Activated gamma-delta T cell (primary cell): ENCODE results near the gene SDK1.
"Not testable (repeated sequence)": the region's sequence is repeated elsewhere in the genome, so short reads cannot be mapped to it uniquely, and the experiment has no call there.

Source experiments
- DNase-seq: peaks from one replicate; lab custom pipeline; 2025; lab: John Stamatoyannopoulos, UW

Gene SDK1

GRCh38 chr7:3955751-3956696 is 655.0 kb downstream of the SDK1 start:
- no peak for DNase-seq

- DNase-seq = no peak
Measured at GRCh38 chr7:3956949-3957348, 655.9 kb downstream of the SDK1 start.

GRCh38 chr7:3957472-3958108 is 656.5 kb downstream of the SDK1 start:
- no peak for DNase-seq

- DNase-seq = no peak
Measured at GRCh38 chr7:3958109-3958483, 657.0 kb downstream of the SDK1 start.

- no peak for DNase-seq
Measured at GRCh38 chr7:3959364-3959763, 658.3 kb downstream of the SDK1 start.

GRCh38 chr7:3960050-3960763 is 659.2 kb downstream of the SDK1 start:
- DNase-seq = no peak

GRCh38 chr7:3960942-3961341 is 659.9 kb downstream of the SDK1 start:
- no peak for DNase-seq

GRCh38 chr7:3961857-3962503 is 660.9 kb downstream of the SDK1 start:
- DNase-seq = no peak

GRCh38 chr7:3963768-3964167 is 662.7 kb downstream of the SDK1 start:
- DNase-seq = not testable (repeated sequence)

- DNase-seq = no peak
Measured at GRCh38 chr7:3964980-3965606, 664.0 kb downstream of the SDK1 start.

GRCh38 chr7:3965794-3966395 is 664.8 kb downstream of the SDK1 start:
- no peak for DNase-seq

- no peak for DNase-seq
Measured at GRCh38 chr7:3968234-3968633, 667.2 kb downstream of the SDK1 start.

- DNase-seq = no peak
Measured at GRCh38 chr7:3969286-3969685, 668.2 kb downstream of the SDK1 start.

GRCh38 chr7:3971323-3971722 is 670.3 kb downstream of the SDK1 start:
- no peak for DNase-seq

GRCh38 chr7:3973264-3973663 is 672.2 kb downstream of the SDK1 start:
- DNase-seq = no peak

- no peak for DNase-seq
Measured at GRCh38 chr7:3974329-3974728, 673.3 kb downstream of the SDK1 start.

GRCh38 chr7:3975371-3975770 is 674.3 kb downstream of the SDK1 start:
- no peak for DNase-seq

- DNase-seq = no peak
Measured at GRCh38 chr7:3977391-3977790, 676.3 kb downstream of the SDK1 start.

- DNase-seq = no peak
Measured at GRCh38 chr7:3978839-3979238, 677.8 kb downstream of the SDK1 start.

GRCh38 chr7:3979611-3980299 is 678.7 kb downstream of the SDK1 start:
- no peak for DNase-seq

- no peak for DNase-seq
Measured at GRCh38 chr7:3980300-3980643, 679.2 kb downstream of the SDK1 start.
